WTC11 (cell line): Measurements from ENCODE around the gene CNTNAP5. TPM values are rescaled to one million over a fixed set of nuclear protein-coding genes. Genes with fewer than 3 reads are reported as not detected.

Experiments
- ATAC-seq: fragments of 200-7000 bp; cut with Tn5 transposase; 2 replicates; pipeline ENCODE4 v1.10.0; 2021; ENCODE audit warnings: mild to moderate bottlenecking, moderate library complexity
- CTCF ChIA-PET: fragments of 300-600 bp; sonication (Branson Sonifier 250); formaldehyde crosslinking; loops from one replicate; lab custom pipeline; 2021; ENCODE audit warnings: antibody characterized with exemption; lab: Charles Lee
- POLR2A ChIA-PET: fragments of 350-600 bp; sonication (Branson Sonifier 250); formaldehyde crosslinking; loops from one replicate; lab custom pipeline; 2021; ENCODE audit warnings: antibody characterized with exemption; lab: Charles Lee
- DNase-seq: peaks from one replicate; pipeline ENCODE4 v3.0.0; 2021; ENCODE audit warnings: low spot score
- H3K27ac Mint-ChIP-seq: 2 replicates; pipeline ENCODE4 v1.8.0; 2021; ENCODE audit warnings: mixed read lengths
- H3K27me3 Mint-ChIP-seq: 2 replicates; pipeline ENCODE4 v1.8.0; 2021; ENCODE audit warnings: low read depth, mild to moderate bottlenecking, moderate library complexity, mixed read lengths
- H3K36me3 Mint-ChIP-seq: 2 replicates; pipeline ENCODE4 v1.8.0; 2021; ENCODE audit warnings: mixed read lengths
- H3K4me1 Mint-ChIP-seq: 2 replicates; pipeline ENCODE4 v1.8.0; 2022; ENCODE audit warnings: mixed read lengths
- H3K4me3 Mint-ChIP-seq: 2 replicates; pipeline ENCODE4 v1.8.0; 2021; ENCODE audit warnings: mild to moderate bottlenecking, moderate library complexity, mixed read lengths
- H3K9me3 Mint-ChIP-seq: 2 replicates; pipeline ENCODE4 v1.8.0; 2021; ENCODE audit warnings: mixed read lengths
- EMX1 ChIP-seq: fragments of 250-450 bp; sonication (Bioruptor Pico); IDR thresholded peaks from 2 replicates; pipeline ENCODE4 v1.8.0; 2021; ENCODE audit warnings: mild to moderate bottlenecking
- ESRRA ChIP-seq: sonication (generic); formaldehyde crosslinking; IDR thresholded peaks from 2 replicates; pipeline ENCODE4 v1.8.1; 2022; ENCODE audit warnings: mild to moderate bottlenecking, missing genetic modification reagents, borderline replicate concordance
- FOXP1 ChIP-seq: sonication (generic); formaldehyde crosslinking; IDR thresholded peaks from 2 replicates; pipeline ENCODE4 v1.8.0; 2022; ENCODE audit warnings: missing genetic modification reagents, mild to moderate bottlenecking, moderate library complexity, borderline replicate concordance
- GABPB1 ChIP-seq: sonication (generic); formaldehyde crosslinking; IDR thresholded peaks from 2 replicates; pipeline ENCODE4 v1.8.1; 2023; ENCODE audit warnings: mild to moderate bottlenecking, missing genetic modification reagents
- JAZF1 ChIP-seq: fragments of 250-450 bp; sonication (Bioruptor Pico); IDR thresholded peaks from 2 replicates; pipeline ENCODE4 v1.9.0; 2021; ENCODE audit warnings: moderate library complexity, mild to moderate bottlenecking, inconsistent platforms
- KAT7 ChIP-seq: sonication (generic); formaldehyde crosslinking; IDR thresholded peaks from 2 replicates; pipeline ENCODE4 v1.8.1; 2023; ENCODE audit warnings: missing genetic modification reagents, mild to moderate bottlenecking, borderline replicate concordance
- NR3C1 ChIP-seq: sonication (generic); formaldehyde crosslinking; conservative IDR thresholded peaks from 2 replicates; pipeline ENCODE4 v1.8.1; 2023; ENCODE audit warnings: low read depth, mild to moderate bottlenecking, missing genetic modification reagents
- OVOL2 ChIP-seq: fragments of 250-450 bp; sonication (Bioruptor Pico); IDR thresholded peaks from 2 replicates; pipeline ENCODE4 v1.9.0; 2021; ENCODE audit warnings: mild to moderate bottlenecking, borderline replicate concordance
- SP1 ChIP-seq: sonication (generic); formaldehyde crosslinking; conservative IDR thresholded peaks from 2 replicates; pipeline ENCODE4 v1.8.1; 2022; ENCODE audit warnings: missing genetic modification reagents
- TCF7 ChIP-seq: sonication (generic); formaldehyde crosslinking; IDR thresholded peaks from 2 replicates; pipeline ENCODE4 v1.8.0; 2022; ENCODE audit warnings: mild to moderate bottlenecking, low read depth, missing genetic modification reagents, moderate library complexity
- TEAD4 ChIP-seq: sonication (generic); formaldehyde crosslinking; IDR thresholded peaks from 2 replicates; pipeline ENCODE4 v1.8.0; 2022; ENCODE audit warnings: mild to moderate bottlenecking, missing genetic modification reagents
- ZBTB21 ChIP-seq: sonication (generic); formaldehyde crosslinking; IDR thresholded peaks from 2 replicates; pipeline ENCODE4 v1.8.1; 2023; ENCODE audit warnings: mild to moderate bottlenecking, missing genetic modification reagents, borderline replicate concordance
- ZNF138 ChIP-seq: sonication (generic); formaldehyde crosslinking; conservative IDR thresholded peaks from 2 replicates; pipeline ENCODE4 v1.8.1; 2022; ENCODE audit warnings: mild to moderate bottlenecking, moderate library complexity, missing genetic modification reagents
- ZNF219 ChIP-seq: sonication (generic); formaldehyde crosslinking; IDR thresholded peaks from 2 replicates; pipeline ENCODE4 v1.8.0; 2023; ENCODE audit warnings: missing genetic modification reagents, mild to moderate bottlenecking, borderline replicate concordance
- ZNF317 ChIP-seq: sonication (generic); formaldehyde crosslinking; IDR thresholded peaks from 2 replicates; pipeline ENCODE4 v1.8.1; 2023; ENCODE audit warnings: low read depth, mild to moderate bottlenecking, moderate library complexity, missing genetic modification reagents, borderline replicate concordance
- ZNF671 ChIP-seq: fragments of 250-450 bp; sonication (Bioruptor Pico); IDR thresholded peaks from 2 replicates; pipeline ENCODE4 v1.8.0; 2021; ENCODE audit warnings: mild to moderate bottlenecking
- total RNA-seq: library from RNA; stranded (reverse); gene quantifications from 3 replicates; pipeline ENCODE4 v1.2.3, GENCODE V29; 2021
- TF ChIP-seq, protein P1 (sequence below): fragments of 250-450 bp; sonication (Bioruptor Pico); IDR thresholded peaks from 2 replicates; pipeline ENCODE4 v1.9.0; 2021; ENCODE audit warnings: mild to moderate bottlenecking
- TF ChIP-seq, protein P2 (sequence below): sonication (generic); formaldehyde crosslinking; IDR thresholded peaks from 2 replicates; pipeline ENCODE4 v1.8.0; 2022; ENCODE audit warnings: mild to moderate bottlenecking, missing genetic modification reagents
- TF ChIP-seq, protein P3 (sequence below): sonication (generic); formaldehyde crosslinking; conservative IDR thresholded peaks from 2 replicates; pipeline ENCODE4 v1.8.1; 2023; ENCODE audit warnings: mild to moderate bottlenecking, low read depth, missing genetic modification reagents, moderate library complexity
- TF ChIP-seq, protein P4 (sequence below): sonication (generic); formaldehyde crosslinking; IDR thresholded peaks from 2 replicates; pipeline ENCODE4 v1.8.0; 2022; ENCODE audit warnings: mild to moderate bottlenecking, missing genetic modification reagents
- TF ChIP-seq, protein P5 (sequence below): sonication (generic); formaldehyde crosslinking; IDR thresholded peaks from 2 replicates; pipeline ENCODE4 v1.8.0; 2022; ENCODE audit warnings: mild to moderate bottlenecking, missing genetic modification reagents
- TF ChIP-seq, protein P6 (sequence below): sonication (generic); formaldehyde crosslinking; IDR thresholded peaks from 2 replicates; pipeline ENCODE4 v1.8.0; 2023; ENCODE audit warnings: missing genetic modification reagents

CNTNAP5 gene
- total RNA-seq, 1 experiment from 2014 or later: 0.22 TPM

DNA sequence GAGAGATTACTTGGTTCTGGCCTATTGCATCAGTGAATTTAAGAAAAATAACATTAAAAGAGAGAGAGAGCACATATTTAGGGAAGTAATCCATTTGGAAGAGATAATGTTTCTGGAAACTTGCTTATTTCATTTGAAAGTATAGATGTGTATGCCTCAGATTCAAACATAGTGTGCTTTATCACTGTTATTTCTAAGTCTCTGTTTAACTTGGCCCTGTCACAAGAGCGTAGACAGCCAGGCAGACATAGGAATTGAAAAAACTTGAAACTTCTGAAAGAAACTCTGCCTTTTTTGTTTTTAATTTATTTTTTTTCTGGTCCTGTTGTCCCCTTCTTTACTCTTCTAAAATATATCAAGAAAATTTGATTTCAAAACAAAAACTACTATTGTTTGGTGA lies 849.1 kb downstream of the CNTNAP5 start:
- CTCF ChIA-PET: no interaction called here
- Mint-ChIP-seq H3K4me1 (no peaks in the 10 kb centered on the region), H3K9me3 (peaks cover 25% of the 10 kb centered on the region), H3K4me3 (no peak overlapping the region)
- ATAC-seq: no peak
- TF ChIP-seq NR3C1 (CRISPR knock-in tag) (no peak), KAT7 (CRISPR knock-in tag) (no peak), ZNF317 (CRISPR knock-in tag) (no peak), OVOL2 (CRISPR knock-in tag) (no peak), TEAD4 (CRISPR knock-in tag) (no peak), ZNF219 (CRISPR knock-in tag) (no peak), ZBTB21 (CRISPR knock-in tag) (no peak), ZNF671 (CRISPR knock-in tag) (no peak), FOXP1 (CRISPR knock-in tag) (no peak), ZNF138 (CRISPR knock-in tag) (no peak)
- TF ChIP-seq, protein P1, sequence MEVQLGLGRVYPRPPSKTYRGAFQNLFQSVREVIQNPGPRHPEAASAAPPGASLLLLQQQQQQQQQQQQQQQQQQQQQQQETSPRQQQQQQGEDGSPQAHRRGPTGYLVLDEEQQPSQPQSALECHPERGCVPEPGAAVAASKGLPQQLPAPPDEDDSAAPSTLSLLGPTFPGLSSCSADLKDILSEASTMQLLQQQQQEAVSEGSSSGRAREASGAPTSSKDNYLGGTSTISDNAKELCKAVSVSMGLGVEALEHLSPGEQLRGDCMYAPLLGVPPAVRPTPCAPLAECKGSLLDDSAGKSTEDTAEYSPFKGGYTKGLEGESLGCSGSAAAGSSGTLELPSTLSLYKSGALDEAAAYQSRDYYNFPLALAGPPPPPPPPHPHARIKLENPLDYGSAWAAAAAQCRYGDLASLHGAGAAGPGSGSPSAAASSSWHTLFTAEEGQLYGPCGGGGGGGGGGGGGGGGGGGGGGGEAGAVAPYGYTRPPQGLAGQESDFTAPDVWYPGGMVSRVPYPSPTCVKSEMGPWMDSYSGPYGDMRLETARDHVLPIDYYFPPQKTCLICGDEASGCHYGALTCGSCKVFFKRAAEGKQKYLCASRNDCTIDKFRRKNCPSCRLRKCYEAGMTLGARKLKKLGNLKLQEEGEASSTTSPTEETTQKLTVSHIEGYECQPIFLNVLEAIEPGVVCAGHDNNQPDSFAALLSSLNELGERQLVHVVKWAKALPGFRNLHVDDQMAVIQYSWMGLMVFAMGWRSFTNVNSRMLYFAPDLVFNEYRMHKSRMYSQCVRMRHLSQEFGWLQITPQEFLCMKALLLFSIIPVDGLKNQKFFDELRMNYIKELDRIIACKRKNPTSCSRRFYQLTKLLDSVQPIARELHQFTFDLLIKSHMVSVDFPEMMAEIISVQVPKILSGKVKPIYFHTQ: no peak
- TF ChIP-seq, protein P2, sequence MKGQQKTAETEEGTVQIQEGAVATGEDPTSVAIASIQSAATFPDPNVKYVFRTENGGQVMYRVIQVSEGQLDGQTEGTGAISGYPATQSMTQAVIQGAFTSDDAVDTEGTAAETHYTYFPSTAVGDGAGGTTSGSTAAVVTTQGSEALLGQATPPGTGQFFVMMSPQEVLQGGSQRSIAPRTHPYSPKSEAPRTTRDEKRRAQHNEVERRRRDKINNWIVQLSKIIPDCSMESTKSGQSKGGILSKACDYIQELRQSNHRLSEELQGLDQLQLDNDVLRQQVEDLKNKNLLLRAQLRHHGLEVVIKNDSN (CRISPR knock-in tag): no peak
- TF ChIP-seq, protein P3, sequence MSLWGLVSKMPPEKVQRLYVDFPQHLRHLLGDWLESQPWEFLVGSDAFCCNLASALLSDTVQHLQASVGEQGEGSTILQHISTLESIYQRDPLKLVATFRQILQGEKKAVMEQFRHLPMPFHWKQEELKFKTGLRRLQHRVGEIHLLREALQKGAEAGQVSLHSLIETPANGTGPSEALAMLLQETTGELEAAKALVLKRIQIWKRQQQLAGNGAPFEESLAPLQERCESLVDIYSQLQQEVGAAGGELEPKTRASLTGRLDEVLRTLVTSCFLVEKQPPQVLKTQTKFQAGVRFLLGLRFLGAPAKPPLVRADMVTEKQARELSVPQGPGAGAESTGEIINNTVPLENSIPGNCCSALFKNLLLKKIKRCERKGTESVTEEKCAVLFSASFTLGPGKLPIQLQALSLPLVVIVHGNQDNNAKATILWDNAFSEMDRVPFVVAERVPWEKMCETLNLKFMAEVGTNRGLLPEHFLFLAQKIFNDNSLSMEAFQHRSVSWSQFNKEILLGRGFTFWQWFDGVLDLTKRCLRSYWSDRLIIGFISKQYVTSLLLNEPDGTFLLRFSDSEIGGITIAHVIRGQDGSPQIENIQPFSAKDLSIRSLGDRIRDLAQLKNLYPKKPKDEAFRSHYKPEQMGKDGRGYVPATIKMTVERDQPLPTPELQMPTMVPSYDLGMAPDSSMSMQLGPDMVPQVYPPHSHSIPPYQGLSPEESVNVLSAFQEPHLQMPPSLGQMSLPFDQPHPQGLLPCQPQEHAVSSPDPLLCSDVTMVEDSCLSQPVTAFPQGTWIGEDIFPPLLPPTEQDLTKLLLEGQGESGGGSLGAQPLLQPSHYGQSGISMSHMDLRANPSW (CRISPR knock-in tag): no peak
- TF ChIP-seq, protein P4, sequence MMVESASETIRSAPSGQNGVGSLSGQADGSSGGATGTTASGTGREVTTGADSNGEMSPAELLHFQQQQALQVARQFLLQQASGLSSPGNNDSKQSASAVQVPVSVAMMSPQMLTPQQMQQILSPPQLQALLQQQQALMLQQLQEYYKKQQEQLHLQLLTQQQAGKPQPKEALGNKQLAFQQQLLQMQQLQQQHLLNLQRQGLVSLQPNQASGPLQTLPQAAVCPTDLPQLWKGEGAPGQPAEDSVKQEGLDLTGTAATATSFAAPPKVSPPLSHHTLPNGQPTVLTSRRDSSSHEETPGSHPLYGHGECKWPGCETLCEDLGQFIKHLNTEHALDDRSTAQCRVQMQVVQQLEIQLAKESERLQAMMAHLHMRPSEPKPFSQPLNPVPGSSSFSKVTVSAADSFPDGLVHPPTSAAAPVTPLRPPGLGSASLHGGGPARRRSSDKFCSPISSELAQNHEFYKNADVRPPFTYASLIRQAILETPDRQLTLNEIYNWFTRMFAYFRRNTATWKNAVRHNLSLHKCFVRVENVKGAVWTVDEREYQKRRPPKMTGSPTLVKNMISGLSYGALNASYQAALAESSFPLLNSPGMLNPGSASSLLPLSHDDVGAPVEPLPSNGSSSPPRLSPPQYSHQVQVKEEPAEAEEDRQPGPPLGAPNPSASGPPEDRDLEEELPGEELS (CRISPR knock-in tag): no peak
- TF ChIP-seq, protein P5, sequence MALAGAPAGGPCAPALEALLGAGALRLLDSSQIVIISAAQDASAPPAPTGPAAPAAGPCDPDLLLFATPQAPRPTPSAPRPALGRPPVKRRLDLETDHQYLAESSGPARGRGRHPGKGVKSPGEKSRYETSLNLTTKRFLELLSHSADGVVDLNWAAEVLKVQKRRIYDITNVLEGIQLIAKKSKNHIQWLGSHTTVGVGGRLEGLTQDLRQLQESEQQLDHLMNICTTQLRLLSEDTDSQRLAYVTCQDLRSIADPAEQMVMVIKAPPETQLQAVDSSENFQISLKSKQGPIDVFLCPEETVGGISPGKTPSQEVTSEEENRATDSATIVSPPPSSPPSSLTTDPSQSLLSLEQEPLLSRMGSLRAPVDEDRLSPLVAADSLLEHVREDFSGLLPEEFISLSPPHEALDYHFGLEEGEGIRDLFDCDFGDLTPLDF: no peak
- TF ChIP-seq, all 79 proteins: peak for 0
- DNase-seq: no peak
- POLR2A ChIA-PET: no interaction called here
- Mint-ChIP-seq H3K27me3 (no peaks in the 10 kb centered on the region), H3K36me3 (no peaks in the 10 kb centered on the region), H3K27ac (no peak overlapping the region)

DNA sequence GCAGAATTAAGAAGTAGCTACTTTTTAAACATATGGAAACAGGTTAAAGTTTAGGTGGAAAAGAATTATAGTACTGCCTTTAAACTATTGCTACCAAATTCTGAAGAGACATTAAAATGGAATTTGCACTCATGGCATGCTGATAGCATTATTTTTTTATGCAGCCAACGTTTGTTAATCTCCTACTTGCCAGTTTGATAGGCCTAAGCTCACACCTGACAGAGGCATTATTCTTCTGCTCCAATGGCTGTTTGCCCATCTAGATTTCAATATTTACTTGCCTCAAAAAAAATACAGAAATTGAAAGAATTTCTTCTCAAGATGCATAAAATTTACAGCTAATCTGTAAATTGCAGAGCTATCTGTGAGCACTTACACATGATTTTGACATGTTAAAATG lies 849.6 kb downstream of the CNTNAP5 start:
- no peak for ATAC-seq
- H3K9me3 Mint-ChIP-seq: peaks cover 28% of the 10 kb centered on the region
- no peak overlapping the region for H3K27ac Mint-ChIP-seq
- no peaks in the 10 kb centered on the region for H3K36me3 Mint-ChIP-seq
- DNase-seq: no peak
- no peaks in the 10 kb centered on the region for H3K4me1 Mint-ChIP-seq
- ChIA-PET CTCF (no interaction called here), POLR2A (no interaction called here)
- no peaks in the 10 kb centered on the region for H3K27me3 Mint-ChIP-seq
- H3K4me3 Mint-ChIP-seq: no peak overlapping the region
- TF ChIP-seq TCF7 (CRISPR knock-in tag) (no peak), ESRRA (CRISPR knock-in tag) (no peak), GABPB1 (CRISPR knock-in tag) (no peak), SP1 (CRISPR knock-in tag) (no peak), JAZF1 (CRISPR knock-in tag) (no peak), EMX1 (CRISPR knock-in tag) (no peak)
- TF ChIP-seq, protein P6, sequence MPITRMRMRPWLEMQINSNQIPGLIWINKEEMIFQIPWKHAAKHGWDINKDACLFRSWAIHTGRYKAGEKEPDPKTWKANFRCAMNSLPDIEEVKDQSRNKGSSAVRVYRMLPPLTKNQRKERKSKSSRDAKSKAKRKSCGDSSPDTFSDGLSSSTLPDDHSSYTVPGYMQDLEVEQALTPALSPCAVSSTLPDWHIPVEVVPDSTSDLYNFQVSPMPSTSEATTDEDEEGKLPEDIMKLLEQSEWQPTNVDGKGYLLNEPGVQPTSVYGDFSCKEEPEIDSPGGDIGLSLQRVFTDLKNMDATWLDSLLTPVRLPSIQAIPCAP (CRISPR knock-in tag): no peak
